ENCODE data around the gene NUCB2. TPM values are rescaled to one million over a fixed set of nuclear protein-coding genes. Genes with fewer than 3 reads are reported as not detected.
"Not testable (repeated sequence)": the region's sequence is repeated elsewhere in the genome, so short reads cannot be mapped to it uniquely, and the experiment has no call there.

Gene NUCB2
- total and polyA plus RNA-seq, 2 donors: 198 to 374 TPM

DNA sequence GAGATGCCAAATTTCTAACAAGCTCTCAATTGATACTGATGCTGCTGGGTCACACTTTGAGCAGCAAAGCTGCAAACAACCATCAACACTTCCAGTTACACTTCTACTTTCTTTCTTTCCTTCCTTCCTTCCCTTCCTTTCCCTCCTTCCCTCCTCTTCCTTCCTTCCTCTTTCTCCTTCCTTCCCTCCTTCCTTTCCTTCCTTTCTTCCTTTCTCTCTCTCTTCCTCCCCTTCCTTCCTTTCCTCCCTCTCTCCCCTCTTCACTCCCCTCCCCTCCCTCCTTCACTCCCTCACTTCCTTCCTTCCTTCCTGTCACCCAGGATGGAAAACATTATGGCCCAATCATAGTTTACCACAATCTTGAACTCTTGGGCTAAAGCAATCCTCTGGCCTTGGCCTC is 35.8 kb upstream of the NUCB2 start:
- peaks cover 0 to 5% of the 10 kb centered on the region in 2 donors for H3K4me1 ChIP-seq (ENCODE audit: control insufficient read depth in 2 of 2, insufficient read depth in 2 of 2, low read length in 2 of 2)
- H3K27me3 ChIP-seq (ENCODE audit: control insufficient read depth in 2 of 2, insufficient read depth in 1 of 2, low read length in 1 of 2): no peaks in the 10 kb centered on the region
- no peaks in the 10 kb centered on the region for H3K9me3 ChIP-seq (ENCODE audit: control insufficient read depth in 2 of 2, insufficient read depth in 1 of 2, low read length in 1 of 2)
- no peak overlapping the region for H3K27ac ChIP-seq (ENCODE audit: low read depth in 1 of 2, low read length in 1 of 2)
- no peak for DNase-seq (ENCODE audit: low read depth in 6 of 9, low spot score in 9 of 9)
- no peaks in the 10 kb centered on the region for H3K36me3 ChIP-seq (ENCODE audit: control insufficient read depth in 2 of 2, insufficient read depth in 2 of 2, low read length in 1 of 2)
- H3K4me3 ChIP-seq (ENCODE audit: low read length in 2 of 2): no peak overlapping the region

- not testable (repeated sequence) for H3K27me3 ChIP-seq (ENCODE audit: control insufficient read depth in 2 of 2, insufficient read depth in 1 of 2, low read length in 1 of 2); H3K27ac ChIP-seq (ENCODE audit: low read depth in 1 of 2, low read length in 1 of 2); H3K9me3 ChIP-seq (ENCODE audit: control insufficient read depth in 2 of 2, insufficient read depth in 1 of 2, low read length in 1 of 2); H3K4me1 ChIP-seq (ENCODE audit: control insufficient read depth in 2 of 2, insufficient read depth in 2 of 2, low read length in 2 of 2); H3K4me3 ChIP-seq (ENCODE audit: low read length in 2 of 2); H3K36me3 ChIP-seq (ENCODE audit: control insufficient read depth in 2 of 2, insufficient read depth in 2 of 2, low read length in 1 of 2); DNase-seq (ENCODE audit: low read depth in 6 of 9, low spot score in 9 of 9)
- 98% methylated on average over 2 of the region's 4 CpGs for WGBS
Observed at GRCh38 chr11:17242954-17243353, 33.6 kb upstream of the NUCB2 start.

- Histone ChIP-seq H3K4me3 (ENCODE audit: low read length in 2 of 2) (no peak overlapping the region), H3K27ac (ENCODE audit: low read depth in 1 of 2, low read length in 1 of 2) (no peak overlapping the region), H3K27me3 (ENCODE audit: control insufficient read depth in 2 of 2, insufficient read depth in 1 of 2, low read length in 1 of 2) (no peaks in the 10 kb centered on the region), H3K9me3 (ENCODE audit: control insufficient read depth in 2 of 2, insufficient read depth in 1 of 2, low read length in 1 of 2) (no peaks in the 10 kb centered on the region), H3K4me1 (ENCODE audit: control insufficient read depth in 2 of 2, insufficient read depth in 2 of 2, low read length in 2 of 2) (peaks cover 0 to 5% of the 10 kb centered on the region in 2 donors), H3K36me3 (ENCODE audit: control insufficient read depth in 2 of 2, insufficient read depth in 2 of 2, low read length in 1 of 2) (no peaks in the 10 kb centered on the region)
- DNase-seq (ENCODE audit: low read depth in 6 of 9, low spot score in 9 of 9): no peak
- 84% methylated on average over 2 of the region's 2 CpGs for WGBS
Observed at GRCh38 chr11:17244046-17244445, 32.5 kb upstream of the NUCB2 start.

GRCh38 chr11:17250561-17251350 is 25.8 kb upstream of the NUCB2 start:
- H3K27me3 ChIP-seq (ENCODE audit: control insufficient read depth in 2 of 2, insufficient read depth in 1 of 2, low read length in 1 of 2): no peaks in the 10 kb centered on the region

DNA sequence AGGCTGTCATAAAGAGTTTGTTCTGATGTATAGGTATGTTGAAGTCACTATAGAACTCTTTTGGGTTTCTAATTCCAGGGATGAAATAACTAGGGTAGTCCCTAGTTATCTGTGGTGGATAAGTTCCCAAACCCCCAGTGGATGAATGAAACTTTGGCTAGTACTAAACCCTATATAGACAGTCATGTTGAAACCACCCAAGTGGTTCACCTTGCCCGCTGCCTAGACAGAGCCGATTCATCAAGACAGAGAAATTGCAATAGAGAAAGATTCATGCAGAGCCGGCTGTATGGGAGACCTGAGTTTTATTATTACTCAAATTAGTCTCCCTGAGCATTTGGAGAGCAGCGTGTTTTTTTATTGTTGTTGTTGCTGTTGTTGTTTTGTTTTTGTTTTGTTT is 23.8 kb upstream of the NUCB2 start:
- H3K27ac ChIP-seq (ENCODE audit: low read depth in 1 of 2, low read length in 1 of 2): no peak overlapping the region
- H3K36me3 ChIP-seq (ENCODE audit: control insufficient read depth in 2 of 2, insufficient read depth in 2 of 2, low read length in 1 of 2): no peaks in the 10 kb centered on the region
- DNase-seq (ENCODE audit: low read depth in 6 of 9, low spot score in 9 of 9): no peak
- no peaks in the 10 kb centered on the region for H3K9me3 ChIP-seq (ENCODE audit: control insufficient read depth in 2 of 2, insufficient read depth in 1 of 2, low read length in 1 of 2)
- H3K4me3 ChIP-seq (ENCODE audit: low read length in 2 of 2): no peak overlapping the region
- H3K27me3 ChIP-seq (ENCODE audit: control insufficient read depth in 2 of 2, insufficient read depth in 1 of 2, low read length in 1 of 2): no peaks in the 10 kb centered on the region
- no peaks in the 10 kb centered on the region for H3K4me1 ChIP-seq (ENCODE audit: control insufficient read depth in 2 of 2, insufficient read depth in 2 of 2, low read length in 2 of 2)
- 96% methylated on average over 4 of the region's 4 CpGs for WGBS

More at GRCh38 chr11:17250561-17251350, 25.8 kb upstream of the NUCB2 start:
- DNase-seq (ENCODE audit: low read depth in 6 of 9, low spot score in 9 of 9): no peak
- Histone ChIP-seq H3K9me3 (ENCODE audit: control insufficient read depth in 2 of 2, insufficient read depth in 1 of 2, low read length in 1 of 2) (no peaks in the 10 kb centered on the region), H3K4me1 (ENCODE audit: control insufficient read depth in 2 of 2, insufficient read depth in 2 of 2, low read length in 2 of 2) (no peaks in the 10 kb centered on the region), H3K36me3 (ENCODE audit: control insufficient read depth in 2 of 2, insufficient read depth in 2 of 2, low read length in 1 of 2) (no peaks in the 10 kb centered on the region), H3K4me3 (ENCODE audit: low read length in 2 of 2) (no peak overlapping the region), H3K27ac (ENCODE audit: low read depth in 1 of 2, low read length in 1 of 2) (no peak overlapping the region)

GRCh38 chr11:17256512-17256911 is 20.0 kb upstream of the NUCB2 start:
- no peak overlapping the region for H3K27ac ChIP-seq (ENCODE audit: low read depth in 1 of 2, low read length in 1 of 2)
- DNase-seq (ENCODE audit: low read depth in 6 of 9, low spot score in 9 of 9): no peak

GRCh38 chr11:17257196-17257595 is 19.3 kb upstream of the NUCB2 start:
- WGBS: 98% methylated on average over 1 of the region's 1 CpG
- Histone ChIP-seq H3K36me3 (ENCODE audit: control insufficient read depth in 2 of 2, insufficient read depth in 2 of 2, low read length in 1 of 2) (no peaks in the 10 kb centered on the region), H3K27me3 (ENCODE audit: control insufficient read depth in 2 of 2, insufficient read depth in 1 of 2, low read length in 1 of 2) (no peaks in the 10 kb centered on the region), H3K4me1 (ENCODE audit: control insufficient read depth in 2 of 2, insufficient read depth in 2 of 2, low read length in 2 of 2) (no peaks in the 10 kb centered on the region), H3K9me3 (ENCODE audit: control insufficient read depth in 2 of 2, insufficient read depth in 1 of 2, low read length in 1 of 2) (no peaks in the 10 kb centered on the region), H3K4me3 (ENCODE audit: low read length in 2 of 2) (no peak overlapping the region), H3K27ac (ENCODE audit: low read depth in 1 of 2, low read length in 1 of 2) (no peak overlapping the region)
- DNase-seq (ENCODE audit: low read depth in 6 of 9, low spot score in 9 of 9): no peak

More at GRCh38 chr11:17256512-17256911, 20.0 kb upstream of the NUCB2 start:
- Histone ChIP-seq H3K36me3 (ENCODE audit: control insufficient read depth in 2 of 2, insufficient read depth in 2 of 2, low read length in 1 of 2) (no peaks in the 10 kb centered on the region), H3K27me3 (ENCODE audit: control insufficient read depth in 2 of 2, insufficient read depth in 1 of 2, low read length in 1 of 2) (no peaks in the 10 kb centered on the region), H3K9me3 (ENCODE audit: control insufficient read depth in 2 of 2, insufficient read depth in 1 of 2, low read length in 1 of 2) (no peaks in the 10 kb centered on the region), H3K4me1 (ENCODE audit: control insufficient read depth in 2 of 2, insufficient read depth in 2 of 2, low read length in 2 of 2) (no peaks in the 10 kb centered on the region), H3K4me3 (ENCODE audit: low read length in 2 of 2) (no peak overlapping the region)
- WGBS: 95% methylated on average over 3 of the region's 3 CpGs

DNA sequence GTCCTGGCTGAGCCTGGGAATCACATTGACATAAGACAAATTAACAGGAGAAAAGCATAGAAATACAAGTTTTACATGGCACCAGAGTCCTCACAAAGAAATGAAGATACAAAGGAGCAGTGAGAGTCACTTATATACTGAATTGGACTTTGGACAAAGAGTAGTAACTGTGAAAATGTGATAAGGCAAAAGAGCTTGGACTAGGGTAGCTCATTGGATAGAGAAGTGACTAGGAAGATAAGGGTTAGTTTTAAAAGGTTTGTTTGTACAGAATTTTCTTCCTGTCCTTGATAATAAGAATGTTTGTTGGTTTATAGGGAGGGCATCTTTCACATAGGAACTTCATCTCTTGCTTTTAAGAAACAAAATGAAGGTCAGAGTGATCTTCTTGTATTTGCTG is 17.9 kb upstream of the NUCB2 start:
- Histone ChIP-seq H3K9me3 (ENCODE audit: control insufficient read depth in 2 of 2, insufficient read depth in 1 of 2, low read length in 1 of 2) (no peaks in the 10 kb centered on the region), H3K4me3 (ENCODE audit: low read length in 2 of 2) (no peak overlapping the region), H3K4me1 (ENCODE audit: control insufficient read depth in 2 of 2, insufficient read depth in 2 of 2, low read length in 2 of 2) (no peaks in the 10 kb centered on the region), H3K27ac (ENCODE audit: low read depth in 1 of 2, low read length in 1 of 2) (no peak overlapping the region), H3K36me3 (ENCODE audit: control insufficient read depth in 2 of 2, insufficient read depth in 2 of 2, low read length in 1 of 2) (no peaks in the 10 kb centered on the region), H3K27me3 (ENCODE audit: control insufficient read depth in 2 of 2, insufficient read depth in 1 of 2, low read length in 1 of 2) (no peaks in the 10 kb centered on the region)
- DNase-seq (ENCODE audit: low read depth in 6 of 9, low spot score in 9 of 9): no peak

DNA sequence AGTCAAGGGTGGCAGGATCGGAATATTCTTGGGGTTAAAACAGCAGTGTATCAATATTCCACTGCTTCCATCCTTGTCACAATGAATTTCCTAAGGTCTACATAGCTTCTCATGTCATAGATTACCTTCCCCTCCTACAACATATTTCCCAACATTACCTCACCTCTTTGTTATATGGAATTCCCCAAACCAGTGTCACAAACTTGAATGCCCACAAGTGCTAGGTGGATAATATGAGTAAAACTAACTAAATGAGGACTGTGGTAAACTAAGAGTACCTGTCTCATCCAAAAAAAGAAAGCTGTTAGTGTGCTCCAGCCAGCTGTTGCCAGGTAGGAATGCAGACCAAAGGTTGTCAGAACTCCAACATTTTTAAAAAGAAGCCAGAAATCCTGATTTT is 17.0 kb upstream of the NUCB2 start:
- no peaks in the 10 kb centered on the region for H3K36me3 ChIP-seq (ENCODE audit: control insufficient read depth in 2 of 2, insufficient read depth in 2 of 2, low read length in 1 of 2)
- no peak for DNase-seq (ENCODE audit: low read depth in 6 of 9, low spot score in 9 of 9)
- no peak overlapping the region for H3K27ac ChIP-seq (ENCODE audit: low read depth in 1 of 2, low read length in 1 of 2)
- no peak overlapping the region for H3K4me3 ChIP-seq (ENCODE audit: low read length in 2 of 2)
- WGBS: 98% methylated on average over 1 of the region's 1 CpG
- H3K9me3 ChIP-seq (ENCODE audit: control insufficient read depth in 2 of 2, insufficient read depth in 1 of 2, low read length in 1 of 2): no peaks in the 10 kb centered on the region
- H3K27me3 ChIP-seq (ENCODE audit: control insufficient read depth in 2 of 2, insufficient read depth in 1 of 2, low read length in 1 of 2): no peaks in the 10 kb centered on the region
- H3K4me1 ChIP-seq (ENCODE audit: control insufficient read depth in 2 of 2, insufficient read depth in 2 of 2, low read length in 2 of 2): no peaks in the 10 kb centered on the region

Measured in thymus (tissue), 11 donors.